GM21360 (cell line): ENCODE results near the gene STEAP2.

Experiments used
- ATAC-seq: cut with Tn5 transposase; IDR thresholded peaks from one replicate; pipeline ENCODE4 v1.9.1; 2021; ENCODE audit warnings: mild to moderate bottlenecking, moderate library complexity; ENCODE audit not compliant: unreplicated experiment

The STEAP2 gene

DNA sequence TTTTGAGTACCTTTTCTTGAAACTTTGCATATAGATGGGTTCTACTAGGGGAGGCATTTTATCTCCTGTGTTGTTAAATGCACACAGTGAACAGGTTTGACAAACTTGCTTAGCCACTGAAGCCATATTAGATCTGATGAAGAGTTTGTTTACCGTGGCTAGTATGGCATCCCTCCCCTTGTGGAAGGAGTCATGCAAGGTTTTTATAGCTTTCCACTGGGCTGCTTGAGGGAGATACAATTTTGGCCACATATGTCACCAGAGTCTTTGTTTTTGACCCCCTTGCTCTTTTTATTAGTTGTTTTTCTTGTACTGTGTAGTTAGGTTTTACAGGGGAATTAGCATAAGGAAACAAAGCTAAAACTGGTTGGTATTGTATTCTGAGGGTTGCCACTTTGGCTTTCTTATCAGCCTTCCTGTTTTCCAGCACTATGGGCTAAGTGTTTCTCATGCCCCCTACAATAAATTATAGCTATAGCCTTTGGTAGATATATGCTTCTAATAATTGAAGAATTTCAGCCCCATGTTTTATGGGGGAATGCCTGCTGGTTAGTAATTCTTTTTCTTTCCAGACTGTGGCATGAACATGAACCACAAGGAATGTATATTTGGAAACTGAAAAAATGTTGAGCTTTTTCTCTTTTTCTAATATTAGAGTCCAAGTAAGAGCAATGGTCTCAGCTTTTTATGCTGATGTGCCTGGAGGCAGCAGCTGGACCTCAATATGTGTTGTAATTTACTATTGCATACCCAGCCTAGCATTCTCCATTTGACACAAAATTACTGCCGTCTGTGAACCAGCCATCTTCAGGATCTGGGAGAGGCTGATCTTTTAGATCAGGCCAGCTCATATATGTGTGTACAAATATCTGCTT is 18.4 kb upstream of the STEAP2 start:
- ATAC-seq: no peak

DNA sequence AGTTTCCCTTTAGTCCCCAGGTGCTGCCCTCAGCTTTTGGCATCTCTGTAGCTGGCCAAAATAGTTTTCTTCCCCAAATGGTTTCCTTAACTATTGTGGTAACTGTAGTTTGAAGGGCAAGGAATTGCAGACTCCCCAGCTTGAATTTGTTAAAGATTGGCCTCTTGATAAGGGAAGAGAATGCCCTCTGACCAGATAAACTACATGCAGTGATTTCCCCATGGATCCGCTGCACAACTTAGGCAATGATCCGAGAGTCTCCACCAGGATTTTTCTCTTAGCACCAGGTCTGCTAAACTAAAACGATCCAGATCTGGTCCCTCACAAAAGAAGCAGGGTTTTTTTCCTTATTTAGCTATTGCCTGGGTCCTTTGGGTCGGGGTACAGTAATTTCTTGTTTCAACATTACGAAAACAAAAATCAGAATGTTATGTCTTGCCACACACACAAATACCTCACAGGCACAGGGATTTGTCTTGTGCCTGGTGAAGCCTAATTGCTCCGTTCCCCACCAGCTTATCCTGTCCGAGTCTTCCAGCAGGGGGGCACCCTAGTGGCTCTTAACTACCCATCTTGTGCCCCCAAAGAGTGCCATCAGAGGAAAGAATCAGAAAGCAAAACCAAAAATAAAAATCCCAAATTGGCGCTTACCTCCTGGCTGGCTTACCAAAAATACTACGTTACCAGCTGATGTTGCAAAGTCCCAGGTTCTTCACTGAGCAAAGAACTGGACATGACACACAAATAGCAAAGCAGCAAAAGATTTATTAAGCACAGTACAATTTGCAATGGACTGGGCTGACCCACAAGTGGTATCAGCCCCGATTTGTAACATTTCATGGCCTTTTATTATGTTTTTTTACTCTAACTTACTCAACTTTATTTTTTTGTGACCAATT is 16.4 kb upstream of the STEAP2 start:
- ATAC-seq: no peak

DNA sequence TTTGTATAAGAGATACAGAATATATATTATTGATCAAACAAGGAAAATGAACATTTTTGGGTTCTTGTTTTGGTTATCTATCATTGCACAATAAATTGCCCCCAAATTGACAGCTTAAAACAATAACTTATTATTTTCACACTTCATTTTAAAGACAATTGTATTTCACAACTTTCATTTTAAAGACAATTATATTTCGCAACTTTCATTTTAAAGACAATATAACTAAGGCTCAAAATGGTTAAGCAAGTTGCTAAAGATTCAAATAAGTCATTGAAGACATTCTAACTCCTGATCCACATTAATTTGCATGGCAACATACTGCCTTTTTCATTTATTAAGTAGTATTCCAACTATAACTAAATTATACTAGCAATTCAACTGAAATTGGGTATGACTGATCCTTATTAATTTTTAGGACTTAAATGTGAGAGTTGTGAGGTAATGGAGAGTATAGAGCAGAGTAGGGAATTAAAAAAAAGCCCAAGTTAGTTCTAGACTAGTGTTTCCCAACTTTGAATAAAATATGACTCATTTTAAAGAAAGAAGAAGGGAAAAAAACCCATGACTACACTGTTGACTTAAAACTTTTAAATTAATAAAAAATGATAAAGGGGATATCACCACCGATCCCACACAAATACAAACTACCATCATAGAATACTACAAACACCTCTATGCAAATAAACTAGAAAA is 9.9 kb upstream of the STEAP2 start:
- no peak for ATAC-seq

DNA sequence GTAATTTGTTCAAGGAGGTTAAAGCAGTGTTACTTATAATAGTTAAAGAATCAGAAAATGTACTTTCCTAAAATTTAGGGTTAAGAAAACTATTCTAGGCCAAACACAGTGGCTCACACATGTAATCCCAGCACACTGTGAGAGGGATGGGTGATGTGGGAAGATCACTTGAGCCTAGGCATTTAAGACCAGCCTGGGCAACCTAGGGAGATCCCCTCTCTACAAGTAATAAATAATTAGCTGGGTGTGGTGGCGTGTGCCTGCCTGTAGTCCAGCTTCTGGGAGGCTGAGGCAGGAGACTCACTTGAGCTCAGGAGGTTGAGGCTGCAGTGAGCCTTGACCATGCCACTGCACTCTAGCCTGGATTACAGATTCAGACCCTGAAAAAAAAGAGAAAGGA is 3.6 kb upstream of the STEAP2 start:
- no peak for ATAC-seq

DNA sequence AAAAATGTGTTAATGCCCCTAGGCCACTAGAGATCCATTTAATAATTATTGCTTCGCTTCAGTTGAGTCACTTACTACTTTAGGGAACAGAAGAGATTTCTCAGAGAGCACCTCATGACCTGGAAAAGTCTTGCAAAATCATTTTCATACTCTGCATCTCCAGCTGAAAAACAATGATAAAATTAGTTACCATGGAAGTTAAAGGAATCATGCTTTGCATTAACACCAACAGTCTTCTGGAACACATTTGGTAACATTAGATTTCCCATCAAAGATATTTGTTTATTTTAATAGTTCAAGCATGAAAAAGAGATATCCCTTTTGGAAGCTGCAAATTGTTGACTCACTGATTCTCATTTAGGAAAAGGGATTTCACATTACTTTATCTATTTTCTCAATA is 1.8 kb upstream of the STEAP2 start:
- ATAC-seq: no peak

DNA sequence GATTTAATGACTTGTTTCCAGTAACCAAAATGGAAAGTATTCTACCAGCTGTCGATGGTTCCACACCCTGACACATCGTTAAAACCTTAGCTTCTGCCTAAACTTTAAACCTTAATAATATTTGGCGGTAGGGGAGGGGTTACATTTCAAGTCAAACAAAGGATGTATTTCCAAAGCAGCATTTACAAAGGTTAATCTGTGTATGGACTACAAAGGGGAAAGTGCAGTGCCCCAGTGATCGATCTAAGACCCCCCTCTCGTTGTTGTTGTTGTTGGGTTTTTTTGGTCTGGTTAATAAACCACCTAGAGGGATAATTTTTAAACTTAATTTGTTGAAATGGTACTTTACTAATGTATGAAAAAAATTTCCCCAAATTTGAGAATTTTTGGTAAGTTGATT is 1.1 kb upstream of the STEAP2 start:
- no peak for ATAC-seq

DNA sequence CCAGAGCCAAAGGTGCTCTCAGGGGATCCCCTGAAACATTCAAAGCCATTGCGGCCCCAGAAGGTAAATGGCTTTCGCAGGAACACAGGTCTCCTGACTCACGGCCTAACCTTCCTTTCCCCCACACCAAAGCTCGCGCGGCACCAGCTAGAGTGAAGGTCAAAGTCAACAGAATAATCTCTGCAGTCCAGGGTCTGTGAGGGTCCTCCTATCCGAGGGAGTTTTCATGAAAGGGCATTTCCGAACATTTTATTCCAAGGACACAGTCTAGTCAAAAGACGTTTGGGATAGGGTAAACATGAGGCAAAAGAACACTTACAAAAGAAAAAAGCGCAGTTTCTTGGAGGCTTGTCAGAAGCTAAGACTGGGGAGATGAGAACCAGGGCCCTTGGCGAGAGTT is 559 bp upstream of the STEAP2 start:
- no peak for ATAC-seq

DNA sequence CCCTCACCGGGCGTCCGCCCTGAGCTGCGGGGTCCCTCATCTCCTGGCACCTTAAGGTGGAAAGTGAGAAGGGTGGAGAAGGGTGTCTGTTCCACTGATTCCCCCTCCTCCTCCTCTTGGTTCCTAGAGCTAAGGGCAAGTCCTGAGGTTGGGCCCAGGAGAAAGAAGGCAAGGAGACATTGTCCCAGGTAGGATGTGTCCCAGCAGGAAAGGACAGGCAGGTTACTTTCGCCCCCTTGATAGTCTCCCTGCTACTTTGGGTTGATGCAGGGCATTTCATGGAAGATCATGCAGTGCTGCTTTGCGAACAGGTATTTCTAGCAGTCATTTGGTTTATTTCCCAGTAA is 582 bp downstream of the STEAP2 start:
- no peak for ATAC-seq

DNA sequence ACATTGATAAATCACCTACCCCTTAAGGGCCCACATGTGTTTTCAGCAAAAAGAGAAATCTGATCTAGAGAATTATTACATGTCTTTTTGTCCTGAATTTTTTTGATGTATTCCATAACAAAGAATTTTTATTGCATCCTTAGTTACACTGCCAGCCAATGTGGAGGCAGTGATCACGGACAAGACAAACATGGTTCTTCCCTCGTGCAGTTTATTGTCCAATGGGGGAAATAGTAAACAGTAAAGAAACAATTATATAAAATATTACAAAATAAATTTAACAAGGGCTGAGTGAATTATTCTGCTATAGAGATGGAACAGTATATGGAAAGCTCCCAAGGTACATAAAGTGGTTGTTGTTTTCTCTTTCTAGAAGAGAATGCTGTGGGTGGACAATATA is 2.0 kb downstream of the STEAP2 start:
- no peak for ATAC-seq

DNA sequence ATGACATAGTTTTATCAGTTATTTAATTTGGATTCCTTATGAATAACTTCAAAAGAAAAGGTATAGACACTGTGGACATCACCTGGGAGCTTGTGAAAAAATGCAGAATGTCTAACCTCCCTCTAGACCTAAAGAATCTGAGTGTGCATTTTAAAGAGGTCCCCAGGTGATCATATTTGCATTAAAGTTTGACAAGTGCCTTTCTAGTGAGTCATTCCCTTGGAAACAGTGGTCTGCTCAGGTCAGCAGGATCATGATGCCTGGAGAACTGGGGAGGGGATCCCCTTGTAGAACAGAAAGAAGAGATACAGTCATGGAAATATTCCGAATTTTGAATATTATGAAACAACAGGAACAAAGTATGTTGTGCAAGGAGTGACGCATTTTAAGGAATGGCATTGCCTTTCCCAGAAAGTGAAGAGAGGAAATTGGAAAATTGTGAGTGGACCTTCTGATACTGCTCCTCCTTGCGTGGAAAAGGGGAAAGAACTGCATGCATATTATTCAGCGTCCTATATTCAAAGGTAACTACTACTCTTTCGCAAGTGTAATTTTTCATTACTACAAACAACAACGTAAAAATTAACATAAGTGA is 4.6 kb downstream of the STEAP2 start:
- ATAC-seq: no peak

DNA sequence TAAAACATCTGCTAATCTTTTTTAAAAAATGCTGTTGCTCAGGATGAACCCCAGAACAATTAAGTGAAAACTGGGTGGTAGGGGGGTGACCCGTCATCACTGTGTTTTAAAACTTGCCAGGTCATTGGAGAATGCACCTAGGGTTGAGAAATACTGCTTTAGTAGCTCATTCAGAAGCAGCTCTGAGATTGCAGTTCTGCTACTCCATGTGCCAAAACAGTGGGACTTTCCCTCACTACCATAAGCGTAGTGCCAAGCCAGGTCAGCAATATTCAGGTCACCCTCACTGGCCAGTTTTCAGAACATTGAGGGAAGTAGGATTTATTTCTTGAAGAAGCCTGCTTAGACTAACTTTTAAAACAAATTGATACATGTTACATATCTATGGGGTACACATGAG is 5.2 kb downstream of the STEAP2 start:
- no peak for ATAC-seq

DNA sequence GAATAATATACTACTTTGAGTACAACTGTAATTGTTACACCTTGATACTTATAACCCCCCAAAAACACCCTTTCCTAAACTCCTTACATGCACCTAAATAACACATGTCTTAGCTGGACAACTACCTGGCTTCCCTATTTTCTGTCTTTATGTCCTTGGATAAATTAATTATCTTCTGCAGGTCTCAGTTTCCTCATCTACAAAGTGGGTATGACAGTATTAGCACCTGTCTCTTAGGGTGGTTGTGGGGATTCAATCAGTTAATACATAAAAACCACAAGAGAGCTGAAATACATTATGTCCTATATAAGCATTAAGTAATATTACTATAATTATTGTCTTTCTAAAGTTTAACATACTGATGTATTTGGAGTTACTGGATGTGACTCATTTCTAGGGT is 10.8 kb downstream of the STEAP2 start:
- no peak for ATAC-seq

DNA sequence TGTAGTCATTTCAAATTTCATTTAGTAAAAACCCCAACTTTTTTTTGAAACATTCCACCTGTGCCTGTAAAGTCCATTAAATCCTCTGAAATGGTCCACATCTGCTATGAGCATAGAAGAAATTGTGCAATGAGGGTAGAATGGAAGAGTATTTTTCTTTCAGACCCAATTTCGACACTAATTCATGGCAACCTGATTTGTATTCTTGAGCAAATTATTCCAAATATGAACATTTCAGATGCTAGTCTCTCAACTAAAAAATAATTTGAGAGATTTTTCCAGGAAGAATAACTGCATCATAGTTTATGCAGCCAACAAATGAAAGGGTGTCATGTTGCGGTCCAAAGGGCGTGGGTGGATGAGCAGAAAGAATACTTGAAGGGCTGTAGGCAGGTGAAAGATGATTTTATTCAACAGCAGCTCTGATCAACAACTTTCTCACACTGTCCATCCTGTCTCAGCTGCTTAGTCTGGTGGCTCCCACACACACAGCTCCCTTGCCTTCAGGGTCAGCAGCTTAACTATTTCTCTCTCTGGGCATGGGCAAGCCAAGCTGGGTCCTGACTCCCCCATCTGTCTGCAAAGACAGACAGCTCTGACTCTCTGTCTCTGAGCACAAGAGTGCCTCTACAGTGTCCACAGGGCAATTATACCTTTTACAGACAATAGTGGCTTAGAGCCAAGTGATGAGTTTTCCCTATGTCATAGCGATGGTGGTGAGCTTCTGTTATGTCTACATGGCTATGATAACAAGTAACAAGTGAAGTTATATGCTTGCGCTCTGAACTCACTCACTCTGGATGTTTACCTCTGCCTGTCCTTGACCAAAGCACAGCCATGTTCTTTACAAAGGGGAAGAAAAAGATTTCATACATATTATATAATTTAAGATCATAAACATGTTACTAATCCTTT is 11.5 kb downstream of the STEAP2 start:
- ATAC-seq: no peak

DNA sequence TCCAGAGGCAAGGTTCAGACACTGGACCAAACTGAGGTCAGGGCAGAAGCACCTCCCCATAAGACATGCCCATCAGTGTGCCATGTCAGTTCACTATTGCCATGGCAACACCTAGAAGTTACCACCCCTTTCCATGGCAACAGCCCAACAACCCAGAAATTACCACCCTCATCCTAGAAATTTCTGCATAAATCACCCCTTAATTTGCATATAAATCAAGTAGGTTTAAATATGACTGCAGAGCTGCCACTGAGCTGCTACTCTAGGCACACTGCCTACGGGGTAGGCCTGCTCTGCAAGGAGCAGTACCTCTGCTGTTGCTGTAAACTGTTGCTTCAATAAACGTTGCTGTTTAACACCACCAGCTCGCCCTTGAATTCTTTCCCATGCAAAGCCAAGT is 12.7 kb downstream of the STEAP2 start:
- ATAC-seq: no peak

DNA sequence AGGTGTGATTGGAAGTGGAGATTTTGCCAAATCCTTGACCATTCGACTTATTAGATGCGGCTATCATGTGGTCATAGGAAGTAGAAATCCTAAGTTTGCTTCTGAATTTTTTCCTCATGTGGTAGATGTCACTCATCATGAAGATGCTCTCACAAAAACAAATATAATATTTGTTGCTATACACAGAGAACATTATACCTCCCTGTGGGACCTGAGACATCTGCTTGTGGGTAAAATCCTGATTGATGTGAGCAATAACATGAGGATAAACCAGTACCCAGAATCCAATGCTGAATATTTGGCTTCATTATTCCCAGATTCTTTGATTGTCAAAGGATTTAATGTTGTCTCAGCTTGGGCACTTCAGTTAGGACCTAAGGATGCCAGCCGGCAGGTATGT is 13.6 kb downstream of the STEAP2 start:
- no peak for ATAC-seq

DNA sequence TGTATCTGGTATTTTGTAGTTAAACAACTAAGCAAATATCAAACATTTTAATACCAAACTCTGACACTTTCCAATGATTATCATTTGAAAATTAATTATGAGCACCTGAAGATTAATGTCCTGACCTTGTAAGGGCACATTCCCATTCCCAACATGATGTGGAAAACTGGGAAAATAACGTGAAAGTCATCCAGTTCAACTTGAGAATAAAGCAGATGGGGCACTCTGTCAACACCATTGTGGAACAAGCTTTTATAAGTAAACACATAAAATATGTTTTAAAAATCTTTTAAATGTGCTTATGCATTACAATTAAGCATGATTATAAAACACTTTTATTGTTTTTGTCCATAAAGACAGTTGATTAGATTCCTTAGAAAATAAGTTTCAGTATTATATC is 14.1 kb downstream of the STEAP2 start:
- no peak for ATAC-seq

DNA sequence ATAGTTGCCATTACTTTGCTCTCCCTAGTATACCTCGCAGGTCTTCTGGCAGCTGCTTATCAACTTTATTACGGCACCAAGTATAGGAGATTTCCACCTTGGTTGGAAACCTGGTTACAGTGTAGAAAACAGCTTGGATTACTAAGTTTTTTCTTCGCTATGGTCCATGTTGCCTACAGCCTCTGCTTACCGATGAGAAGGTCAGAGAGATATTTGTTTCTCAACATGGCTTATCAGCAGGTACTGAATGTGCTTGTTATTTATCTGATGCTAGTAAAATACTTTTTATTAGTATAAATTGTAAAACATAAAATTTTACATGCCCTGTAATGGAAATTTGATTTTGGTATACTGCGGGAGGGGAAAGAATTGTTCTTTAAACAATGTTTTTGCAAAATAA is 15.7 kb downstream of the STEAP2 start:
- ATAC-seq: no peak

DNA sequence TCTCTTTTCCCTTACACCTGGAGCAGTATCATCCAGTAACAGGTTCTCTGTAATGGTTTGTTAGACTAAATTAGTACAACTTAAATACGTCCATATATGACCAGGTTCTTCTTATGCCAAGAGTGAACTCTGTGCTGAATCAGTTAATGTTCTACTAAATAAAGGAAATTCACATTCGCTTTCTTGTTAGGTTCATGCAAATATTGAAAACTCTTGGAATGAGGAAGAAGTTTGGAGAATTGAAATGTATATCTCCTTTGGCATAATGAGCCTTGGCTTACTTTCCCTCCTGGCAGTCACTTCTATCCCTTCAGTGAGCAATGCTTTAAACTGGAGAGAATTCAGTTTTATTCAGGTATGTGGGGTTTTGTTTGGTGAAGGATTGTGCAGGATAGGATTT is 18.1 kb downstream of the STEAP2 start:
- ATAC-seq: no peak

DNA sequence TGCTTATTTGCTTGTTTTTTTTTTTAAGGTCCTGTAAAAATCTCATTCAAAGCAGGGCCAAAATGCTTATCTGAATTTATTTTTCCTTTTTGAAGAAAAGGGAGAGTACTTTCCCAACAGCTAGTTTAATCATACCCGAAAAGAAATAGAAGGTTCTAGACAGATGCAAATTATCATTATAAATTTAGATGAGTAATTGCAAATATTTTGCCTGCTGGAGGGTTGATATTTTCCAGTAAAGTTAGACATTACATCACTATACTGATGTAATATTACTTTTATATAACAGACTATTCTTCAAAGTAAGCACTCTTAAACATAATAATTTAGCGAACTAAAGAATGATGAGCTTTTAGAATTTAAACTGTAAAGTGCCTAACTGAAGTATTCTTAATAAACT is 19.3 kb downstream of the STEAP2 start:
- no peak for ATAC-seq

DNA sequence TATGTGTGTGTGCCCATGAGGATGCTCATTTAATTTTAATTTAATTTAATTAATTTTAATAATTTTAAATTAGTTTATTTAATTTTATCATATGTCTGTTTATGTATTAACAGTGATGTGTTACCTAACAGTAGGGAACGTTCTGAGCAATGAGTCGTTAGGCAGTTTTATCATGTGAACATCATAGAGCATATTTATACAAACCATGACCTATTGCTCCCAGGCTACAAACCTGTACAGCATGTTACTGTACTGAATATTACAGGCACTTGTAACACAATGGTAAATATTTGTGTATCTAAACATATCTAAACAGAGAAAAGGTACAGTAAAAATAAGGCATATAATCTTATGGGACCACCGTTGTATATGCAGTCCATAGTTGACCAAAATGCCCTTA is 19.8 kb downstream of the STEAP2 start:
- no peak for ATAC-seq
